ENCODE results near the gene SEMA4D.

The SEMA4D gene, protein sequence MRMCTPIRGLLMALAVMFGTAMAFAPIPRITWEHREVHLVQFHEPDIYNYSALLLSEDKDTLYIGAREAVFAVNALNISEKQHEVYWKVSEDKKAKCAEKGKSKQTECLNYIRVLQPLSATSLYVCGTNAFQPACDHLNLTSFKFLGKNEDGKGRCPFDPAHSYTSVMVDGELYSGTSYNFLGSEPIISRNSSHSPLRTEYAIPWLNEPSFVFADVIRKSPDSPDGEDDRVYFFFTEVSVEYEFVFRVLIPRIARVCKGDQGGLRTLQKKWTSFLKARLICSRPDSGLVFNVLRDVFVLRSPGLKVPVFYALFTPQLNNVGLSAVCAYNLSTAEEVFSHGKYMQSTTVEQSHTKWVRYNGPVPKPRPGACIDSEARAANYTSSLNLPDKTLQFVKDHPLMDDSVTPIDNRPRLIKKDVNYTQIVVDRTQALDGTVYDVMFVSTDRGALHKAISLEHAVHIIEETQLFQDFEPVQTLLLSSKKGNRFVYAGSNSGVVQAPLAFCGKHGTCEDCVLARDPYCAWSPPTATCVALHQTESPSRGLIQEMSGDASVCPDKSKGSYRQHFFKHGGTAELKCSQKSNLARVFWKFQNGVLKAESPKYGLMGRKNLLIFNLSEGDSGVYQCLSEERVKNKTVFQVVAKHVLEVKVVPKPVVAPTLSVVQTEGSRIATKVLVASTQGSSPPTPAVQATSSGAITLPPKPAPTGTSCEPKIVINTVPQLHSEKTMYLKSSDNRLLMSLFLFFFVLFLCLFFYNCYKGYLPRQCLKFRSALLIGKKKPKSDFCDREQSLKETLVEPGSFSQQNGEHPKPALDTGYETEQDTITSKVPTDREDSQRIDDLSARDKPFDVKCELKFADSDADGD

DNA sequence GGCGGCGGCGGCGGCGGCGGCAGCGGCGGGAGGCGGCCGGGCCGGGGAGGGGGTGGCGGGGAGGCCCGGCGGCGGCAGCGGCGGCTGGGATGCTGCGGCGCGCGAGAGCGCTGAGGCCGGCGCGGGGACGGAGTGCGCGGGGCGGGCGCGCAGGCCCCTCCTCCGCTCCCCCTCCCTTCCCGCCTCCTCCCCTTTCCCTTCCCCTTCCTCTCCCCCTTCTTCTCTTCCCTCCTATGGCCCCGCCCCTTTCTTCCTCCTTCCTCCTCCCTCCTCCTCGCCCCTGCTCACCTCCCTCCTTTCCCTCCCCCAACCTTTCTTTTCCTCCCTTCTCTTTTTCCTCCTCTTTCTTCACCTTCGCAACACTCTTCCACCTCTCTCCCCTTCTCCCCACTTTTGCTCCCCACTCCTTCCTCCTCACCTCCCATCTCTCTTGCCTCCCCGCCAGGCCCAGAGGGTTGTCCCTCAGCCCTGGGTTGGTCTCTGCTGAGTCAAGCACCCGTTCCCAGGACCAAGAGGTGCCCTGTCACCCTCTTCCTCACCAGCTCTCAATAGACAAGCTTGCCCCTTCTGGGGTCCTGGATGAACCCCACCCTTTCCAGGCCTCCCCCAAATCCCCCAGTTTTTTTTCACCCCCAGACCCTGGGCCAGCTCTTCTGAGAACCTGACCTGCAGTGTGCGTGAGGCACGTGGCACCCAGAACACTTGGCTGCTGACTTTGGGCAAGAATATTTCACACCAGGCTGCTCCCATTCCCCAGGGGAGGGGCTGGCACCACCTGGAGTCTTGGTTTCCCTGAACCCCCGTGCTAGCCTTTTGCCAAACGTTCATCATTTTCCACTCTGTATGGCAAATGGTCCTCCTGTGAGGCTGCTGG lies at the start of gene SEMA4D:
Gene SEMA4D (minus strand): TSS at position 136 of the 874 bp plus-strand sequence. CDS start 92,657 bp downstream, outside the sequence.
- peak; percentile 67 to 72 for DNase-seq

GRCh38 chr9:89547000-89547399 lies 49.1 kb upstream of the SEMA4D start:
- no peak for DNase-seq

DNA sequence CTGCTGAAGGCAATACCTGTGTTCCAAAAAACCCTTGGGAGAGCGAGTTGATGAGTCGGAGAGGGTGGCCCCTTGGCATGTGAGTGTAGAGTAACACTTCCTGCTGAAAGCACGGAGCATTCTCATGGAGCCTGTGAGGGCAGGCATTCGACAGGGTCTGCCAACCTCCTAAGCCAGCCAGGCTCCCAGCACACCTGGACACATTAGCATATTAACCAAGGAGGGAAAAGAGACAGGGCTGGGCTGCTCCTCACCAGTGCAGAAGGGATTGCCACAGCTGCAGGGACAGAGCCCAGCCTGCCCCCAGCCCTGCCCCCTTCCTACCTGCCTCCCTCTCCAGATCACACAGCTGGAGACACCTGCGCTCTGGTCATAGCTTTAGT lies 46.4 kb upstream of the SEMA4D start:
- DNase-seq: no peak

- DNase-seq: no peak
Measured at GRCh38 chr9:89543621-89544278, 45.8 kb upstream of the SEMA4D start.

DNA sequence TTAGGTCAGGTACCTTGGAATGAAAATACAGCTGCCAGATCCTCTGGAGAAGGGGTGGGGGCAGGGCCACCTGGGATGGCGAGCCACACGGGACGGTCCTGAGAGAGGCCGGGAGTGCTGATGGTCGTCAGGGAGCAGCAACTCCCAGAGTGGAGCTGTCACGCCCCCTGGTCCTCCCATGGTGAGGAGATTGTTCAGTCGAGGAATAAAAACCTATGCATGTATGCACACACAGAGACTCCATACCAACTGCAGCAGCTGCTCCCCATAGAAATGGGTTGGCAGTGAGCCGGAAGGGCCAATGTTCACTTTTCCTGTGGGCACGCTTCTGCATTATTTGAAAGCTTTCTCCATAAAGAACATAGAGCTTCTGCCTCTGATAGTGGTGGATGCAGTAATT lies 45.2 kb upstream of the SEMA4D start:
- DNase-seq: no peak

GRCh38 chr9:89542401-89543021 lies 44.6 kb upstream of the SEMA4D start:
- DNase-seq: no peak

DNA sequence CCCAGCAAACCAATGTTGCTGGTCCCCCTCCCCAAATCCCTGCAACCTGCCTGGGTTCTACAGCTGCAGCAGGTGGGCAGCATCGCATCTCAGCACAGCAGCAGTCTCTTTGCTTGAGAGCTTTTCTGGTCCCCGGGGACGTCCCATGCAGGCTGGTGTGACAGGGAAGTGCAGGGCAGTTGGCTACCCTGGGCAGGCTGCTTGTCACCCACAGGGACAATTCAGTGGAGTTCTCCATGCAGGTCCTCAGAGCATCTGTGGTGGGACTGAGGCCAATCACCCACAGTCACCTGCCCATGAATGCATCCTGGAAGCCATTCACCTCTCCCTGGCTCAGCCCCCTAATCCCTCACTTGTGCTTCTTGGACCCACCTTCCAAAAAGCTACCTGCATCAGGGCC lies 43.9 kb upstream of the SEMA4D start:
- DNase-seq: peak in 1 of 2 donors; percentile 24

GRCh38 chr9:89539374-89539773 lies 41.5 kb upstream of the SEMA4D start:
- no peak for DNase-seq

- no peak for DNase-seq
Measured at GRCh38 chr9:89538871-89539270, 41.0 kb upstream of the SEMA4D start.

GRCh38 chr9:89537166-89537565 lies 39.3 kb upstream of the SEMA4D start:
- DNase-seq: no peak

- peak in 1 of 2 donors; percentile 47 for DNase-seq
Measured at GRCh38 chr9:89536600-89536999, 38.7 kb upstream of the SEMA4D start.

GRCh38 chr9:89536145-89536574 lies 38.2 kb upstream of the SEMA4D start:
- peak in 1 of 2 donors; percentile 68 for DNase-seq

GRCh38 chr9:89535461-89535860 lies 37.5 kb upstream of the SEMA4D start:
- DNase-seq: no peak

DNA sequence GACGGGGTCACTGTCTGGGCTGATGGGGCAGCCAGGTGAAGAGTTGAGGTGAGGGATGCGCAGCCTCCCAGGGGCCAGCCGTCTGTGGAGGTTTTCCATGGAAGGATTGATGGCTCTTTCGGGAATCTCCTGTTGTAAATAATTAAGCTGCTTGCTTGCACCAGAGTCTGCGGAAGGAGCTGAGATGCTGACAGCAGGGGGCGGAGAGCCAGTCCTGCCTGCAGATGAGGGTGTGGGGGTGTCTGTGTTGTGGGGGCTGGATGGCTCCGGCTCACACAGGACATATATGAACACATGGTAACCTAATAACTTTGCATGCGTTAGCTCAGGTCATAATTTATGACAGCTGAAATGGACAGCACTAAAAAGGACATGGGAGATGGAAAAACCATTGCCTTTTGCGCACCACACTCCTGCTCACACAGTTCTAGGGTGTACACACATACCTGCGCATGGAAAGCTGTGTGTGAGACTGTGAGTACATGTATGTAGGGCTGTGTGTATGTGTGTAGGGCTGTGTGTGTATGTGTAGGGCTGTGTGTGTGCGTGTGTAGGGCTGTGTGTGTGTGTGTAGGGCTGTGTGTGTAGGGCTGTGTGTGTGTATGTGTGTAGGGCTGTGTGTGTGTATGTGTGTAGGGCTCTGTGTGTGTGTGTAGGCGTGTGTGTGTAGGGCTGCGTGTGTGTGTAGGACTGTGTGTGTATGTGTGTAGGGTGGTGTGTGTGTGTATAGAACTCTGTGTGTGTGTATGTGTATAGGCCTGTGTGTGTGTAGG lies 36.8 kb upstream of the SEMA4D start:
- DNase-seq: no peak

- DNase-seq: no peak
Measured at GRCh38 chr9:89533411-89534095, 35.6 kb upstream of the SEMA4D start.

GRCh38 chr9:89532944-89533343 lies 35.0 kb upstream of the SEMA4D start:
- DNase-seq: no peak

DNA sequence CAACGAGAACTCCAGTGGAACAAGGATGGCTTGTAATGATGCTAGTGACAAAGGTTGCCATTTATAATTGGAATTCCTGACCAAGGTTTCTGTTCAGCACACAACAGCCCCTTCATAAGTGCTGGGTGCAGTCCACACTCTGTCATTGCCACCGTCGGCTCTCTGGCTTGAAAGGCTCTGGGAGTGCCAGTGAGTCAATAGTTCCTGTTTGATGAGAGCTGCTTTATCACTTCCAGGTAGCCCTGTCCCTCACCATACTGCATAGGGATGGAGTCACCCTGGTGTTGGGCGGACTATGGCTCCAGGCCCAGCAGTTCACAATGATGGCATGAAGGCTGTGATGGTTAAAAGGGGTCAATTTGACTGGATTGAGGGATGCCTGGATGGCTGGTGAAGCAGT lies 34.6 kb upstream of the SEMA4D start:
- DNase-seq: no peak

DNA sequence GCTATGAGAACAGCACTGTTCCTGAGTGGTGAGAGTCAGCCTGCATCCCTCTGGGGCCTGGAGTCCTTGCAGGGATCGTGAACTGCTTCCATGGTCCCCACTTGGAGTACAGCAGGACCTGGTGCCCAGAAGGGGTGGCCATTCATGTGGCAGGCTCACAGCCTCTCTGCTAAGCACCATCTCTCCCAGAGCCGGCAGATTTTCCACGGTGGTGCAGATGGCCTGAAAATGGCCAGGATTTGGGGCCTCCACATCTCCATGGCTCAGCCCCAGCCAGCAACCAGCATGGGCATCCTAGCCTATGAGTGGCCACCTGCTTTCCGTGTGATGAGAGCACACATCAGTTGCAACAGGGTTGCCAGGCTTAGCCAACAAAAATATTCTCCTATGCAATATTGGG lies 33.9 kb upstream of the SEMA4D start:
- DNase-seq: no peak

GRCh38 chr9:89530726-89531125 lies 32.8 kb upstream of the SEMA4D start:
- no peak for DNase-seq
